ENCODE measurements around the gene ZNF14. TPM values are rescaled to one million over a fixed set of nuclear protein-coding genes. Genes with fewer than 3 reads are reported as not detected.

The ZNF14 gene
- total RNA-seq, 1 experiment from 2014 or later: 5.6 TPM

DNA sequence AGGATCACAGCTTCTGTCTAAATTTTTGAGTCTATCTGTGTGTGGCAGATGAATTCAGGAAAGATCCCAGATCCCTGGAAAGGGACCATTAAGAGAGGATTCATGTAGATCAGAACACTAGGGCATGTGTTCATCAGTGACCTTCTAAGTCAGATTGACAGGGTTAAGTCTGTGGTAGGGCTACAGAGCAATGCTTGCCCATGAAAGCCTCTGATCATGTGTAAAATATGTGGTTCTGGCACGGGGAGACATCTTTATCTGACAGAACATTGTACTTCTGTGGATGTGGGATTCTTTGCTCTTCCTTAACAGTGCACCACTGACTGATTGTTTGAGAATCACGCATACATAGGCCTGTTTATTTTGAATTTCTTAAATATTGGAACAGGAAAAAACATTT, 45.8 kb upstream of the ZNF14 start:
- no peaks in the 10 kb centered on the region; the same call in 1 of the 2 replicates for H3K36me3 ChIP-seq (ENCODE audit: control insufficient read depth, insufficient read depth, low read length)
- DNase-seq (ENCODE audit: low read depth, low spot score) (no peak), ATAC-seq (no peak)
- no peak for TF ChIP-seq SIN3A (IDR thresholded peaks at IDR 0.05; ENCODE audit: borderline replicate concordance, insufficient read depth, low read depth, low read length)
- TF ChIP-seq, protein P1, sequence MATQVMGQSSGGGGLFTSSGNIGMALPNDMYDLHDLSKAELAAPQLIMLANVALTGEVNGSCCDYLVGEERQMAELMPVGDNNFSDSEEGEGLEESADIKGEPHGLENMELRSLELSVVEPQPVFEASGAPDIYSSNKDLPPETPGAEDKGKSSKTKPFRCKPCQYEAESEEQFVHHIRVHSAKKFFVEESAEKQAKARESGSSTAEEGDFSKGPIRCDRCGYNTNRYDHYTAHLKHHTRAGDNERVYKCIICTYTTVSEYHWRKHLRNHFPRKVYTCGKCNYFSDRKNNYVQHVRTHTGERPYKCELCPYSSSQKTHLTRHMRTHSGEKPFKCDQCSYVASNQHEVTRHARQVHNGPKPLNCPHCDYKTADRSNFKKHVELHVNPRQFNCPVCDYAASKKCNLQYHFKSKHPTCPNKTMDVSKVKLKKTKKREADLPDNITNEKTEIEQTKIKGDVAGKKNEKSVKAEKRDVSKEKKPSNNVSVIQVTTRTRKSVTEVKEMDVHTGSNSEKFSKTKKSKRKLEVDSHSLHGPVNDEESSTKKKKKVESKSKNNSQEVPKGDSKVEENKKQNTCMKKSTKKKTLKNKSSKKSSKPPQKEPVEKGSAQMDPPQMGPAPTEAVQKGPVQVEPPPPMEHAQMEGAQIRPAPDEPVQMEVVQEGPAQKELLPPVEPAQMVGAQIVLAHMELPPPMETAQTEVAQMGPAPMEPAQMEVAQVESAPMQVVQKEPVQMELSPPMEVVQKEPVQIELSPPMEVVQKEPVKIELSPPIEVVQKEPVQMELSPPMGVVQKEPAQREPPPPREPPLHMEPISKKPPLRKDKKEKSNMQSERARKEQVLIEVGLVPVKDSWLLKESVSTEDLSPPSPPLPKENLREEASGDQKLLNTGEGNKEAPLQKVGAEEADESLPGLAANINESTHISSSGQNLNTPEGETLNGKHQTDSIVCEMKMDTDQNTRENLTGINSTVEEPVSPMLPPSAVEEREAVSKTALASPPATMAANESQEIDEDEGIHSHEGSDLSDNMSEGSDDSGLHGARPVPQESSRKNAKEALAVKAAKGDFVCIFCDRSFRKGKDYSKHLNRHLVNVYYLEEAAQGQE (IDR thresholded peaks at IDR 0.05; ENCODE audit: insufficient read depth in 1 of 2, low read depth in 2 of 2, low read length in 1 of 2): no peak
- no peak for TF ChIP-seq CTCF (IDR thresholded peaks at IDR 0.05)
- TF ChIP-seq POLR2AphosphoS5 (IDR thresholded peaks at IDR 0.05; ENCODE audit: low read depth, low read length): no peak
- ChIA-PET POLR2A (no interaction called here), CTCF (no interaction called here)
- no peak overlapping the region for H3K27ac ChIP-seq (ENCODE audit: low read length)
- intact Hi-C loops (cut with micrococcal nuclease; ENCODE audit: unreplicated experiment) (no loop called here), in situ Hi-C loops (cut with HindIII; ENCODE audit: low pct_unique_long_range_greater_than_20kb, low sequenced_read_pairs) (no loop called here)
- peaks cover 4% of the 10 kb centered on the region; the same call in 1 of the 2 replicates for H3K9me3 ChIP-seq (ENCODE audit: control insufficient read depth, insufficient read depth, low read depth, low read length)
- H3K4me1 ChIP-seq (ENCODE audit: control insufficient read depth, insufficient read depth, low read length): peaks cover 11% of the 10 kb centered on the region
- no peaks in the 10 kb centered on the region for H3K27me3 ChIP-seq (ENCODE audit: control insufficient read depth, insufficient read depth, low read length)
- no peak overlapping the region for H3K4me3 ChIP-seq (ENCODE audit: low read depth in 2 of 2, low read length in 2 of 2)
- BruUV-seq (replicated peaks): no TSS peak

DNA sequence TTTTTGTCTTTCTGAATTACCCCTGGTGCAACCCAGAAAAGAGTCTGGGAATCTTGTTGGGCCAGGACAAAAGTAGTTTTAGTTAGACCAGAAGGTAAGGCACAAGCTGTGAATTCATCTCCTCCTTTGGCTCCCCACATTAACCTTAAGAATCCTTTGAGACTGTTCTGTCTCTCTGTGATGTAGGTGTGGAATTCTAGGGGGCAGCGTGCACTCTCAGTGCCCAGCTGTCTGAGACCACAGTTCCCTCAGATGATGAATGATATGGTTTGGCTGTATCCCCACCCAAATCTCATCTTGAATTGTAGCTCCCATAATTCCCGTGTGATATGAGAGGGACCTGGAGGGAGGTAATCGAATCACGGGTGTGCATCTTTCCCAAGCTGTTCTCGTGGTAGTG, 44.8 kb upstream of the ZNF14 start:
- Histone ChIP-seq H3K36me3 (ENCODE audit: control insufficient read depth, insufficient read depth, low read length) (no peaks in the 10 kb centered on the region; the same call in 1 of the 2 replicates), H3K4me1 (ENCODE audit: control insufficient read depth, insufficient read depth, low read length) (peaks cover 11% of the 10 kb centered on the region), H3K9me3 (ENCODE audit: control insufficient read depth, insufficient read depth, low read depth, low read length) (peaks cover 4% of the 10 kb centered on the region; the same call in 1 of the 2 replicates), H3K27ac (ENCODE audit: low read length) (peak overlapping the region; percentile 84), H3K4me3 (ENCODE audit: low read depth in 2 of 2, low read length in 2 of 2) (peak overlapping the region; percentile 79 to 89), H3K27me3 (ENCODE audit: control insufficient read depth, insufficient read depth, low read length) (no peaks in the 10 kb centered on the region)
- ChIA-PET CTCF (interaction anchor here (0.5 kb wide), 1 partner anchor 394 kb away, joined by 5 read pairs; no protein-coding TSS in a partner anchor), POLR2A (no interaction called here)
- intact Hi-C loops (cut with micrococcal nuclease; ENCODE audit: unreplicated experiment) (no loop called here), in situ Hi-C loops (cut with HindIII; ENCODE audit: low pct_unique_long_range_greater_than_20kb, low sequenced_read_pairs) (no loop called here)
- BruUV-seq (replicated peaks): no TSS peak
- no peak for DNase-seq (ENCODE audit: low read depth, low spot score)
- TF ChIP-seq POLR2AphosphoS5 (IDR thresholded peaks at IDR 0.05; ENCODE audit: low read depth, low read length) (no peak), CTCF (IDR thresholded peaks at IDR 0.05) (peak; percentile 19; the same call in 1 of the 2 replicates)
- TF ChIP-seq, protein P1 (IDR thresholded peaks at IDR 0.05; ENCODE audit: insufficient read depth in 1 of 2, low read depth in 2 of 2, low read length in 1 of 2): no peak
- ATAC-seq: no peak

Measured in Panc1 (cell line).